H1 (cell line): ENCODE measurements around the gene SPINK9. TPM values are rescaled to one million over a fixed set of nuclear protein-coding genes. Genes with fewer than 3 reads are reported as not detected.

Experiments
- CTCF ChIA-PET: fragments of 300-600 bp; sonication (Branson Sonifier 250); formaldehyde crosslinking; loops from one replicate; lab custom pipeline; 2021; ENCODE audit not compliant: partially characterized antibody; lab: Charles Lee
- POLR2A ChIA-PET: fragments of 300-600 bp; sonication (Branson Sonifier 250); formaldehyde crosslinking; loops from one replicate; lab custom pipeline; 2021; ENCODE audit warnings: inconsistent platforms; ENCODE audit not compliant: partially characterized antibody; lab: Charles Lee
- DNase-seq, 2 experiments: peaks; one replicate each; pipeline versions ENCODE4 v3.0.0 to v3.0.0-alpha.2; 2010 to 2022; ENCODE audit warnings: low spot score in 2 of 2, low read depth in 1 of 2, mixed read lengths in 1 of 2
- FAIRE-seq: peaks from 2 replicates; lab custom pipeline; 2011; peaks lifted over from hg19 to GRCh38; lab: Jason Lieb, UNC
- H2AFZ ChIP-seq: 2 replicates; pipeline ENCODE4 v1.8.1; 2012; ENCODE audit warnings: low read length, inconsistent platforms
- H2AK5ac ChIP-seq: 2 replicates; pipeline ENCODE4 v1.6.1; 2013; ENCODE audit warnings: low read depth, low read length
- H2BK120ac ChIP-seq: replicated peaks from 2 replicates; pipeline ENCODE3; 2013; ENCODE audit warnings: low read depth, low read length, inconsistent platforms
- H2BK12ac ChIP-seq: 2 replicates; pipeline ENCODE4 v1.6.1; 2013; ENCODE audit warnings: low read depth, low read length
- H2BK15ac ChIP-seq: 2 replicates; pipeline ENCODE4 v1.6.1; 2013; ENCODE audit warnings: low read length
- H2BK20ac ChIP-seq: 2 replicates; pipeline ENCODE4 v1.6.1; 2013; ENCODE audit warnings: low read length
- H2BK5ac ChIP-seq: 2 replicates; pipeline ENCODE4 v1.6.1; 2013; ENCODE audit warnings: low read depth, low read length
- H3K14ac ChIP-seq: 2 replicates; pipeline ENCODE4 v1.6.1; 2013; ENCODE audit warnings: inconsistent platforms; ENCODE audit not compliant: insufficient read length
- H3K18ac ChIP-seq: 2 replicates; pipeline ENCODE4 v1.6.1; 2013; ENCODE audit warnings: low read length; ENCODE audit errors: extremely low read depth
- H3K23ac ChIP-seq: 2 replicates; pipeline ENCODE4 v1.6.1; 2013; ENCODE audit warnings: inconsistent platforms; ENCODE audit not compliant: insufficient read length
- H3K23me2 ChIP-seq: 2 replicates; pipeline ENCODE4 v1.6.1; 2013; ENCODE audit warnings: low read depth, low read length
- H3K27ac ChIP-seq: 2 replicates; pipeline ENCODE4 v1.6.1; 2011; ENCODE audit warnings: low read depth, low read length, inconsistent platforms
- H3K27me3 ChIP-seq, 4 experiments: replicated peaks in 1 of 4; 1 replicate in 1 of 4; 2 replicates in 3 of 4; pipeline versions ENCODE4 v1.6.1 to v1.8.1; 2011 to 2013; ENCODE audit warnings: low read length in 3 of 4, mild to moderate bottlenecking in 3 of 4, inconsistent platforms in 2 of 4, mixed read lengths in 2 of 4, moderate library complexity in 1 of 4; ENCODE audit not compliant: control insufficient read depth in 3 of 4, insufficient read depth in 3 of 4; ENCODE audit errors: extremely low read depth in 1 of 4
- H3K36me3 ChIP-seq, 4 experiments: 2 replicates each; pipeline versions ENCODE4 v1.6.1 to v1.8.1; 2011 to 2013; ENCODE audit warnings: mild to moderate bottlenecking in 4 of 4, low read length in 3 of 4, moderate library complexity in 2 of 4, control low read depth in 1 of 4, inconsistent platforms in 1 of 4; ENCODE audit not compliant: insufficient read depth in 4 of 4, control insufficient read depth in 2 of 4
- H3K4ac ChIP-seq: replicated peaks from 2 replicates; pipeline ENCODE3; 2013; ENCODE audit warnings: low read length, low read depth, mixed read lengths, inconsistent platforms; ENCODE audit not compliant: insufficient read length
- H3K4me1 ChIP-seq, 4 experiments: replicated peaks in 1 of 4; 1 replicate in 1 of 4; 2 replicates in 3 of 4; pipeline versions ENCODE4 v1.6.1 to v1.8.1; 2011 to 2013; ENCODE audit warnings: low read length in 3 of 4, inconsistent platforms in 2 of 4, mixed read lengths in 1 of 4; ENCODE audit not compliant: insufficient read depth in 4 of 4, control insufficient read depth in 3 of 4
- H3K4me2 ChIP-seq, 2 experiments: 2 replicates each; pipeline versions ENCODE4 v1.6.1 to v1.8.1; 2011 to 2013; ENCODE audit warnings: low read depth in 2 of 2, low read length in 2 of 2, control low read depth in 1 of 2, inconsistent platforms in 1 of 2, mild to moderate bottlenecking in 1 of 2; ENCODE audit not compliant: insufficient read depth in 1 of 2
- H3K4me3 ChIP-seq, 4 experiments: fragments of 200-600, 300-600 bp in 1 of 4; sonication (generic), shearing (Covaris generic), sonication (Bioruptor Twin) in 1 of 4; 2 replicates each; pipeline versions ENCODE4 v1.5.1 to v1.8.1; 2011 to 2016; ENCODE audit warnings: low read length in 4 of 4, low read depth in 3 of 4, control low read depth in 2 of 4, inconsistent platforms in 2 of 4, mild to moderate bottlenecking in 2 of 4, mixed read lengths in 1 of 4, moderate library complexity in 1 of 4; ENCODE audit not compliant: insufficient read depth in 2 of 4; ENCODE audit errors: extremely low read depth in 1 of 4
- H3K56ac ChIP-seq: replicated peaks from 2 replicates; pipeline ENCODE3; 2013; ENCODE audit warnings: low read depth, mild to moderate bottlenecking, mixed read lengths, low read length, inconsistent platforms; ENCODE audit not compliant: insufficient read length
- H3K79me1 ChIP-seq: 2 replicates; pipeline ENCODE4 v1.6.1; 2013; ENCODE audit warnings: low read depth, low read length, control low read depth
- H3K79me2 ChIP-seq, 2 experiments: 2 replicates each; pipeline versions ENCODE4 v1.6.1 to v1.8.1; 2012 to 2013; ENCODE audit warnings: low read length in 2 of 2, mild to moderate bottlenecking in 2 of 2, inconsistent platforms in 1 of 2; ENCODE audit not compliant: insufficient read depth in 2 of 2, control insufficient read depth in 1 of 2
- H3K9ac ChIP-seq, 4 experiments: replicated peaks in 1 of 4; 1 replicate in 1 of 4; 2 replicates in 3 of 4; pipeline versions ENCODE4 v1.6.1 to v1.8.1; 2011 to 2013; ENCODE audit warnings: low read depth in 3 of 4, low read length in 3 of 4, control low read depth in 2 of 4, mild to moderate bottlenecking in 2 of 4, moderate library complexity in 2 of 4, inconsistent platforms in 1 of 4; ENCODE audit errors: extremely low read depth in 1 of 4
- H3K9me3 ChIP-seq, 2 experiments: 2 replicates each; pipeline versions ENCODE4 v1.6.1 to v1.8.1; 2012 to 2013; ENCODE audit warnings: mild to moderate bottlenecking in 2 of 2, moderate library complexity in 2 of 2, control low read depth in 1 of 2, inconsistent platforms in 1 of 2, low read depth in 1 of 2, low read length in 1 of 2, mixed read lengths in 1 of 2; ENCODE audit not compliant: insufficient read depth in 2 of 2
- H4K20me1 ChIP-seq, 2 experiments: replicated peaks in 1 of 2; 2 replicates each; pipeline versions ENCODE3 to v1.8.1; 2011 to 2013; ENCODE audit warnings: inconsistent platforms in 2 of 2, low read length in 2 of 2, mild to moderate bottlenecking in 1 of 2; ENCODE audit not compliant: insufficient read depth in 2 of 2, control insufficient read depth in 1 of 2
- H4K5ac ChIP-seq: 2 replicates; pipeline ENCODE4 v1.6.1; 2013; ENCODE audit warnings: low read length, low read depth, mixed read lengths, inconsistent platforms; ENCODE audit not compliant: insufficient read length
- H4K8ac ChIP-seq: 2 replicates; pipeline ENCODE4 v1.8.0; 2013; ENCODE audit warnings: mild to moderate bottlenecking, moderate library complexity, low read length, inconsistent platforms; ENCODE audit not compliant: insufficient read depth; ENCODE audit errors: extremely low read depth
- H4K91ac ChIP-seq: replicated peaks from 2 replicates; pipeline ENCODE3; 2013; ENCODE audit warnings: low read length, mixed read lengths, inconsistent platforms; ENCODE audit not compliant: insufficient read length
- CBX8 ChIP-seq: fragments of 300-800, 300-1000 bp; sonication (generic); IDR thresholded peaks from 2 replicates; pipeline ENCODE4 v1.7.1; 2016; ENCODE audit warnings: low read depth, low read length, borderline replicate concordance
- CHD1 ChIP-seq: IDR thresholded peaks from 2 replicates; pipeline ENCODE4 v1.6.1; 2012; ENCODE audit warnings: low read depth, low read length, improper control_type of control experiment
- GTF2F1 ChIP-seq: IDR thresholded peaks from 2 replicates; pipeline ENCODE4 v1.6.1; 2012; ENCODE audit warnings: low read depth, low read length, improper control_type of control experiment, borderline replicate concordance
- JUND ChIP-seq: IDR thresholded peaks from 2 replicates; pipeline ENCODE4 v1.6.1; 2011; ENCODE audit warnings: mild to moderate bottlenecking, improper control_type of control experiment, low read length
- NRF1 ChIP-seq: IDR thresholded peaks from 2 replicates; pipeline ENCODE4 v1.6.1; 2011; ENCODE audit warnings: mild to moderate bottlenecking, low read depth, low read length, improper control_type of control experiment
- POLR2A ChIP-seq, 2 experiments: IDR thresholded peaks; 1 replicate in 1 of 2; 2 replicates in 1 of 2; pipeline ENCODE4 v1.6.1; 2011; ENCODE audit warnings: low read depth in 2 of 2, low read length in 2 of 2, mild to moderate bottlenecking in 2 of 2; ENCODE audit errors: control extremely low read depth in 1 of 2
- POU5F1 ChIP-seq: IDR thresholded peaks from 2 replicates; pipeline ENCODE4 v1.6.1; 2011; ENCODE audit warnings: low read depth, mild to moderate bottlenecking, low read length, moderate library complexity
- SIN3A ChIP-seq, 2 experiments: IDR thresholded peaks in 1 of 2; conservative IDR thresholded peaks in 1 of 2; 2 replicates each; pipeline ENCODE4 v1.6.1; 2011 to 2012; ENCODE audit warnings: low read length in 2 of 2, improper control_type of control experiment in 1 of 2, low read depth in 1 of 2, mild to moderate bottlenecking in 1 of 2
- SIX5 ChIP-seq: IDR thresholded peaks from 2 replicates; pipeline ENCODE4 v1.6.1; 2011; ENCODE audit warnings: mild to moderate bottlenecking, low read depth, low read length
- TAF1 ChIP-seq: IDR thresholded peaks from 2 replicates; pipeline ENCODE4 v1.6.1; 2011; ENCODE audit warnings: mild to moderate bottlenecking, low read depth, low read length
- TBP ChIP-seq: IDR thresholded peaks from 2 replicates; pipeline ENCODE4 v1.6.1; 2011; ENCODE audit warnings: low read depth, low read length, improper control_type of control experiment
- TCF12 ChIP-seq: IDR thresholded peaks from 2 replicates; pipeline ENCODE4 v1.6.1; 2011; ENCODE audit warnings: low read depth, mild to moderate bottlenecking, low read length
- WGBS, 2 experiments: shearing (Covaris generic) in 1 of 2; methylation state at CpG; one replicate each; pipeline versions ENCODE4 v1.1.6 to v1.1.7; 2013 to 2015; ENCODE audit warnings: low lambda C conversion rate in 2 of 2, mixed read lengths in 2 of 2, inconsistent platforms in 1 of 2, low coverage in 1 of 2, missing lambda C conversion rate in 1 of 2; ENCODE audit not compliant: insufficient replicate concordance in 2 of 2, insufficient coverage in 1 of 2, insufficient read length in 1 of 2; ENCODE audit errors: extremely low coverage in 1 of 2, missing lambda C conversion rate in 1 of 2; 5-methylcytosine and 5-hydroxymethylcytosine counted together
- polyA plus RNA-seq, 7 experiments: library from polyadenylated mRNA; depleted of rRNA in 3 of 7; stranded (reverse) in 5 of 7; unstranded in 2 of 7; fragments of >200 nt in 5 of 7; fragments of 200-250 nt in 2 of 7; gene quantifications; 1 replicate in 5 of 7; 2 replicates in 1 of 7; 4 replicates in 1 of 7; pipeline versions ENCODE4 v1.2.1 to v1.2.3, GENCODE V29; 2011 to 2013; ENCODE audit warnings: missing spikeins in 2 of 7, mixed read lengths in 2 of 7
- total RNA-seq: library from RNA; stranded (reverse); fragmentation: NEBNext Ultra II Directional; extraction: Animal tissue kit (Norgen Biotek cat#: 25700); gene quantifications from 2 replicates; pipeline ENCODE4 v1.2.1, GENCODE V29; 2021

Gene SPINK9
- total and polyA plus RNA-seq, 2 of the 8 experiments (the other 6 are each of a cell fraction or from before 2014, with no cell fraction given) = not detected

- Histone ChIP-seq H2BK20ac (no peak overlapping the region), H2BK120ac (no peak overlapping the region), H3K4me3 (no peak overlapping the region), H3K9ac (no peak overlapping the region), H3K36me3 (no peaks in the 10 kb centered on the region), H2BK5ac (no peak overlapping the region), H3K4ac (no peak overlapping the region), H3K79me2 (no peaks in the 10 kb centered on the region), H4K91ac (no peak overlapping the region), H3K79me1 (no peaks in the 10 kb centered on the region; the same call in 1 of the 2 replicates), H3K56ac (no peak overlapping the region), H3K27me3 (peaks cover 0 to 2% (median 0%) of the 10 kb centered on the region in 4 experiments; a peak in 1 of 7 replicates), H2AK5ac (no peak overlapping the region), H4K8ac (no peak overlapping the region), H3K4me2 (no peak overlapping the region), H3K9me3 (no peaks in the 10 kb centered on the region), H2BK15ac (no peak overlapping the region), H3K23ac (no peak overlapping the region), H4K20me1 (no peaks in the 10 kb centered on the region), H2AFZ (no peak overlapping the region), H3K27ac (no peak overlapping the region), H2BK12ac (no peak overlapping the region), H4K5ac (no peak overlapping the region), H3K18ac (no peak overlapping the region), H3K14ac (no peak overlapping the region), H3K23me2 (no peaks in the 10 kb centered on the region), H3K4me1 (no peaks in the 10 kb centered on the region)
- CTCF ChIA-PET = interaction anchor here (1.0 to 2.4 kb wide), 7 partner anchors 9 to 417 kb away, joined by 3 to 13 read pairs (median 5); no protein-coding TSS in a partner anchor
- WGBS, 2 experiments = 83% methylated on average over 2 of the region's 2 CpGs; no CpG with 5 or more reads in 1 of the 2 experiments
- POLR2A ChIA-PET = no interaction called here
- DNase-seq (no peak), FAIRE-seq (no peak)
- TF ChIP-seq POU5F1 = no peak
- TF ChIP-seq CBX8 = no peak
- TF ChIP-seq SIN3A (conservative IDR thresholded peaks at IDR 0.05 in 1 of 2, IDR thresholded peaks at IDR 0.05 in 1 of 2; ENCODE audit: low read depth in 1 of 2, low read length in 2 of 2) = no peak
- no peak for TF ChIP-seq SIX5
- TF ChIP-seq TAF1 = no peak
- no peak for TF ChIP-seq POLR2A (IDR thresholded peaks at IDR 0.05; ENCODE audit: control extremely low read depth in 1 of 2, low read depth in 2 of 2, low read length in 2 of 2)
- TF ChIP-seq TCF12 = no peak
- TF ChIP-seq GTF2F1 = no peak
- no peak for TF ChIP-seq NRF1
- no peak for TF ChIP-seq CHD1
- TF ChIP-seq JUND = no peak
- TF ChIP-seq TBP = no peak
Measured at GRCh38 chr5:148314187-148314586, 21.2 kb upstream of the SPINK9 start.
